Measurements from ENCODE around the gene OR5M10. TPM values are rescaled to one million over a fixed set of nuclear protein-coding genes. Genes with fewer than 3 reads are reported as not detected.
A peak's percentile ranks its signal among the peaks of the same experiment; 100 is the strongest.

OR5M10 gene
- total RNA-seq, 1 experiment from 2014 or later: not detected

DNA sequence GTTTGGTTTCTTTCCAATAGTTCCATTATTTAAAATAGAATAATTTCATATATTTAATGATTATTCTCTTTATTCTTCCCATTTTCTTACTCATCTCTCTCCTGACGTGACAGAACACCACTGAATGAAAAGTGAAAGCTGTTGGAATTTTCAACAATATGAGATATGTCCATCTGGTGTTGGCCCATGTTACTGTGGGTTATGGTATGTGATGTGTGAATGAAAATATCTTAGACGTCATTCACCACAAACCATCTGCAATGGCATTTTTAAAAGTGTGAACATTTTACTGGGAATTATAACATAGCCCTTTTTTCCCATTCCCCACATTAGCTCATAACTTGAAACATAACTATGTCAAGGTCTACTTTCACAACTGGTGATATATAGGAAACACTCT, 48.4 kb upstream of the OR5M10 start (continued):
- TF ChIP-seq, protein P1, sequence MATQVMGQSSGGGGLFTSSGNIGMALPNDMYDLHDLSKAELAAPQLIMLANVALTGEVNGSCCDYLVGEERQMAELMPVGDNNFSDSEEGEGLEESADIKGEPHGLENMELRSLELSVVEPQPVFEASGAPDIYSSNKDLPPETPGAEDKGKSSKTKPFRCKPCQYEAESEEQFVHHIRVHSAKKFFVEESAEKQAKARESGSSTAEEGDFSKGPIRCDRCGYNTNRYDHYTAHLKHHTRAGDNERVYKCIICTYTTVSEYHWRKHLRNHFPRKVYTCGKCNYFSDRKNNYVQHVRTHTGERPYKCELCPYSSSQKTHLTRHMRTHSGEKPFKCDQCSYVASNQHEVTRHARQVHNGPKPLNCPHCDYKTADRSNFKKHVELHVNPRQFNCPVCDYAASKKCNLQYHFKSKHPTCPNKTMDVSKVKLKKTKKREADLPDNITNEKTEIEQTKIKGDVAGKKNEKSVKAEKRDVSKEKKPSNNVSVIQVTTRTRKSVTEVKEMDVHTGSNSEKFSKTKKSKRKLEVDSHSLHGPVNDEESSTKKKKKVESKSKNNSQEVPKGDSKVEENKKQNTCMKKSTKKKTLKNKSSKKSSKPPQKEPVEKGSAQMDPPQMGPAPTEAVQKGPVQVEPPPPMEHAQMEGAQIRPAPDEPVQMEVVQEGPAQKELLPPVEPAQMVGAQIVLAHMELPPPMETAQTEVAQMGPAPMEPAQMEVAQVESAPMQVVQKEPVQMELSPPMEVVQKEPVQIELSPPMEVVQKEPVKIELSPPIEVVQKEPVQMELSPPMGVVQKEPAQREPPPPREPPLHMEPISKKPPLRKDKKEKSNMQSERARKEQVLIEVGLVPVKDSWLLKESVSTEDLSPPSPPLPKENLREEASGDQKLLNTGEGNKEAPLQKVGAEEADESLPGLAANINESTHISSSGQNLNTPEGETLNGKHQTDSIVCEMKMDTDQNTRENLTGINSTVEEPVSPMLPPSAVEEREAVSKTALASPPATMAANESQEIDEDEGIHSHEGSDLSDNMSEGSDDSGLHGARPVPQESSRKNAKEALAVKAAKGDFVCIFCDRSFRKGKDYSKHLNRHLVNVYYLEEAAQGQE (IDR thresholded peaks at IDR 0.05; ENCODE audit: low read depth): no peak
- no peak for TF ChIP-seq FOSL1 (IDR thresholded peaks at IDR 0.05; ENCODE audit: low read depth)

DNA sequence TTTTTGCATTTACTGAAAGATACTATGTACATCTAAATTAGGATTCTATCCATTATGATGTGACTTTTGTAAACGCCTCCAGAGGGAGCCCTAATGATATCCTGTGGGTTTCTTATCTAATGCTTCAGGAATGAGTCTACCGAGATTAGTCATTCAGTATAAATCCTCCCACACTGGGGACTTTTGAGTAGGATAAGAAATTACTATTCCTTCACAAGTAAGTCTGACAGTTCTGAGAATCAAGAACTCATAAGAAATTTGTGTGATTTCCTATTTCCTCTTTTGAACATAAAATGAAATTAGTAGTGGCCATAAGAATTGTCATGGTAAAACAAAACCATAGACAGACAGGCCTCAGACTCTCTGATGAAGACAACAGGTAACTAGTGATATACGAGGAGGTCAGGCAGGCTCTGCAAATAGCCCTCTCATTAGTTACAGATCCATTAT, 47.2 kb upstream of the OR5M10 start:
- DNase-seq (ENCODE audit: low read depth, low spot score): no peak
- ChIA-PET CTCF (no interaction called here), POLR2A (no interaction called here), RAD21 (ENCODE audit: low non-redundant PET in 1 of 2, low total read pairs in 2 of 2, uncharacterized antibody in 2 of 2, unreplicated experiment in 2 of 2) (no interaction called here)
- Histone ChIP-seq H3K9me2 (ENCODE audit: insufficient read depth) (no peaks in the 10 kb centered on the region), H3K9ac (ENCODE audit: low read length) (no peak overlapping the region), H3K79me2 (ENCODE audit: insufficient read depth, low read length) (no peaks in the 10 kb centered on the region), H4K20me1 (ENCODE audit: insufficient read depth) (no peaks in the 10 kb centered on the region), H3K4me1 (ENCODE audit: control insufficient read depth in 1 of 2, insufficient read depth in 2 of 2, low read length in 2 of 2) (no peaks in the 10 kb centered on the region), H2AFZ (ENCODE audit: low read depth, low read length, poor library complexity, severe bottlenecking) (no peak overlapping the region), H3K27ac (ENCODE audit: low read depth, low read length) (no peak overlapping the region), H3K9me3 (ENCODE audit: control insufficient read depth in 1 of 2, insufficient read depth in 1 of 2, low read depth in 1 of 2, low read length in 2 of 2) (peaks cover 0 to 11% of the 10 kb centered on the region in 2 experiments; a peak in 2 of 4 replicates), H3K36me3 (ENCODE audit: control insufficient read depth in 1 of 2, insufficient read depth in 2 of 2, low read length in 2 of 2) (no peaks in the 10 kb centered on the region), H3K4me2 (ENCODE audit: low read length) (no peak overlapping the region), H3K4me3 (replicated peaks in 1 of 2; ENCODE audit: low read depth in 1 of 2, low read length in 2 of 2) (no peak overlapping the region), H3K27me3 (ENCODE audit: insufficient read depth, low read length) (no peaks in the 10 kb centered on the region)
- intact Hi-C loops (cut with micrococcal nuclease): no loop called here
- TF ChIP-seq POLR2A (IDR thresholded peaks at IDR 0.05; ENCODE audit: borderline replicate concordance, extremely low read depth, insufficient read depth, insufficient read length) (no peak), CEBPB (IDR thresholded peaks at IDR 0.05; ENCODE audit: low read depth) (no peak), FOSL1 (IDR thresholded peaks at IDR 0.05; ENCODE audit: low read depth) (no peak)
- TF ChIP-seq, protein P2, sequence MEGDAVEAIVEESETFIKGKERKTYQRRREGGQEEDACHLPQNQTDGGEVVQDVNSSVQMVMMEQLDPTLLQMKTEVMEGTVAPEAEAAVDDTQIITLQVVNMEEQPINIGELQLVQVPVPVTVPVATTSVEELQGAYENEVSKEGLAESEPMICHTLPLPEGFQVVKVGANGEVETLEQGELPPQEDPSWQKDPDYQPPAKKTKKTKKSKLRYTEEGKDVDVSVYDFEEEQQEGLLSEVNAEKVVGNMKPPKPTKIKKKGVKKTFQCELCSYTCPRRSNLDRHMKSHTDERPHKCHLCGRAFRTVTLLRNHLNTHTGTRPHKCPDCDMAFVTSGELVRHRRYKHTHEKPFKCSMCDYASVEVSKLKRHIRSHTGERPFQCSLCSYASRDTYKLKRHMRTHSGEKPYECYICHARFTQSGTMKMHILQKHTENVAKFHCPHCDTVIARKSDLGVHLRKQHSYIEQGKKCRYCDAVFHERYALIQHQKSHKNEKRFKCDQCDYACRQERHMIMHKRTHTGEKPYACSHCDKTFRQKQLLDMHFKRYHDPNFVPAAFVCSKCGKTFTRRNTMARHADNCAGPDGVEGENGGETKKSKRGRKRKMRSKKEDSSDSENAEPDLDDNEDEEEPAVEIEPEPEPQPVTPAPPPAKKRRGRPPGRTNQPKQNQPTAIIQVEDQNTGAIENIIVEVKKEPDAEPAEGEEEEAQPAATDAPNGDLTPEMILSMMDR (IDR thresholded peaks at IDR 0.05 in 2 of 3, conservative IDR thresholded peaks at IDR 0.05 in 1 of 3; ENCODE audit: borderline replicate concordance in 1 of 3, insufficient read depth in 1 of 3, low read depth in 2 of 3, low read length in 2 of 3): peak in 1 of 3 experiments; percentile 22; a peak in 1 of 6 replicates
- no peak for ATAC-seq
- BruUV-seq (replicated peaks): no TSS peak
